Keratinocyte (primary cell): ENCODE results near the gene R3HDM4. TPM values are rescaled to one million over a fixed set of nuclear protein-coding genes. Genes with fewer than 3 reads are reported as not detected.

Experiments
- DNase-seq: peaks from one replicate; pipeline ENCODE4 v3.0.0-alpha.2; 2011; ENCODE audit warnings: low read depth, missing footprints, low spot score
- FAIRE-seq: peaks from 2 replicates; lab custom pipeline; 2011; peaks lifted over from hg19 to GRCh38; lab: Jason Lieb, UNC
- H2AFZ ChIP-seq: 2 replicates; pipeline ENCODE4 v1.6.0; 2012; ENCODE audit warnings: low read length, control low read depth, inconsistent platforms; ENCODE audit not compliant: control insufficient read depth
- H3K27ac ChIP-seq: 2 replicates; pipeline ENCODE4 v1.5.1; 2011; ENCODE audit warnings: low read length; ENCODE audit not compliant: control insufficient read depth, insufficient read depth
- H3K27me3 ChIP-seq: 3 replicates; pipeline ENCODE4 v1.6.0; 2011; ENCODE audit warnings: low read length; ENCODE audit not compliant: control insufficient read depth, insufficient read depth; ENCODE audit errors: extremely low read depth
- H3K36me3 ChIP-seq, 2 experiments: 2 replicates in 1 of 2; 3 replicates in 1 of 2; pipeline ENCODE4 v1.5.1; 2011; ENCODE audit warnings: low read length in 2 of 2, mild to moderate bottlenecking in 1 of 2; ENCODE audit not compliant: control insufficient read depth in 2 of 2, insufficient read depth in 2 of 2; ENCODE audit errors: extremely low read depth in 1 of 2
- H3K4me1 ChIP-seq: 3 replicates; pipeline ENCODE4 v1.5.1; 2011; ENCODE audit warnings: low read length; ENCODE audit not compliant: control insufficient read depth, insufficient read depth; ENCODE audit errors: extremely low read depth
- H3K4me2 ChIP-seq: 3 replicates; pipeline ENCODE4 v1.6.0; 2011; ENCODE audit warnings: low read depth, low read length; ENCODE audit not compliant: control insufficient read depth, insufficient read depth; ENCODE audit errors: extremely low read depth
- H3K4me3 ChIP-seq, 3 experiments: fragments of 200-600 bp in 1 of 3; sonication (generic) in 1 of 3; 2 replicates in 2 of 3; 3 replicates in 1 of 3; pipeline ENCODE4 v1.5.1; 2011 to 2016; ENCODE audit warnings: low read length in 3 of 3, mild to moderate bottlenecking in 3 of 3, control low read depth in 2 of 3, inconsistent platforms in 1 of 3, low read depth in 1 of 3, mixed read lengths in 1 of 3, mixed run types in 1 of 3, moderate library complexity in 1 of 3; ENCODE audit not compliant: control insufficient read depth in 2 of 3, insufficient read depth in 2 of 3; ENCODE audit errors: extremely low read depth in 1 of 3
- H3K79me2 ChIP-seq: 2 replicates; pipeline ENCODE4 v1.6.0; 2012; ENCODE audit warnings: low read length; ENCODE audit not compliant: control insufficient read depth, insufficient read depth
- H3K9ac ChIP-seq: 3 replicates; pipeline ENCODE4 v1.6.0; 2011; ENCODE audit warnings: low read length; ENCODE audit not compliant: control insufficient read depth, insufficient read depth; ENCODE audit errors: extremely low read depth
- H3K9me1 ChIP-seq: 3 replicates; pipeline ENCODE4 v1.6.0; 2011; ENCODE audit warnings: low read length; ENCODE audit not compliant: control insufficient read depth, insufficient read depth; ENCODE audit errors: extremely low read depth
- H3K9me3 ChIP-seq: 2 replicates; pipeline ENCODE4 v1.5.1; 2012; ENCODE audit warnings: low read depth, low read length; ENCODE audit not compliant: control insufficient read depth
- H4K20me1 ChIP-seq: 3 replicates; pipeline ENCODE4 v1.6.0; 2011; ENCODE audit warnings: low read length; ENCODE audit not compliant: control insufficient read depth, insufficient read depth; ENCODE audit errors: extremely low read depth
- EZH2 ChIP-seq: IDR thresholded peaks from one replicate; pipeline ENCODE4 v1.6.1; 2012; ENCODE audit warnings: inconsistent platforms, mild to moderate bottlenecking, low read length, moderate library complexity
- dilution Hi-C: fragments of 300-500 bp; cut with MboI; formaldehyde crosslinking; loops from one replicate; pipeline ENCODE4 v1.7.0; 2020; ENCODE audit warnings: low sequenced_read_pairs; ENCODE audit not compliant: extremely low pct_ligation_motif_present
- polyA plus RNA-seq, 5 experiments: library from polyadenylated mRNA; depleted of rRNA in 3 of 5; stranded (reverse) in 3 of 5; stranded (forward) in 1 of 5; unstranded in 1 of 5; fragments of >200 nt; gene quantifications; 1 replicate in 1 of 5; 2 replicates in 3 of 5; 3 replicates in 1 of 5; pipeline versions ENCODE4 v1.2.1 to v1.2.3, GENCODE V29; 2011 to 2012; ENCODE audit warnings: missing spikeins in 2 of 5, low read depth in 1 of 5, low replicate concordance in 1 of 5
- TF ChIP-seq, protein P1 (sequence below), 3 experiments: IDR thresholded peaks in 1 of 3; conservative IDR thresholded peaks in 1 of 3; optimal IDR thresholded peaks in 1 of 3; 2 replicates in 2 of 3; 3 replicates in 1 of 3; pipeline versions ENCODE3 to v1.5.1; 2011; ENCODE audit warnings: low read length in 3 of 3, mild to moderate bottlenecking in 3 of 3, moderate library complexity in 2 of 3, control low read depth in 1 of 3, inconsistent platforms in 1 of 3; ENCODE audit not compliant: insufficient read depth in 2 of 3; ENCODE audit errors: extremely low read depth in 1 of 3

Gene R3HDM4
- polyA plus RNA-seq, 1 donor (not counting 4 experiments of a cell fraction or from before 2014, with no cell fraction given) = 33.5 TPM

DNA sequence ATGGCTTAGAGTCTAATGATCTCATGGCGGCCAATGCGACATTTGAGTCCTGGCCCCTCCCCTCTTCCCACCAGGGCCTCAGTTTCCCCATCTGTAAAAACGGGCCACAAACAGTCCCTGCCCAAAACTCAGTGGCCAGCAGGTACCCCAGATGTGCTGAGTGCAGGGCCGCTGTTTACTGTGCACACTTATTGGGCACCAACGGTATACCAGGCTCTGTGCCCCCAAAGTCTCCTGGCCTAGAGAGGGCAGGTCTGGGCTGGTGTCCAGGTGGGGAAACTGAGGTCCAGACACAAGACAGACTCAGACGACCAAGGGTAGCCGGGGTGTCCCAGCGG lies 47.6 kb upstream of the R3HDM4 start:
- no peak overlapping the region for H3K9ac ChIP-seq
- H3K9me3 ChIP-seq = no peaks in the 10 kb centered on the region
- DNase-seq = no peak
- no peaks in the 10 kb centered on the region for H3K79me2 ChIP-seq
- dilution Hi-C loops = no loop called here
- H4K20me1 ChIP-seq = no peaks in the 10 kb centered on the region
- no peak overlapping the region for H3K4me3 ChIP-seq
- H3K4me2 ChIP-seq = no peak overlapping the region
- H2AFZ ChIP-seq = no peak overlapping the region
- H3K4me1 ChIP-seq = peaks cover 5% of the 10 kb centered on the region
- H3K27ac ChIP-seq = no peak overlapping the region
- H3K27me3 ChIP-seq = no peaks in the 10 kb centered on the region
- peaks cover 2 to 7% of the 10 kb centered on the region in 2 experiments for H3K36me3 ChIP-seq
- TF ChIP-seq, protein P1, sequence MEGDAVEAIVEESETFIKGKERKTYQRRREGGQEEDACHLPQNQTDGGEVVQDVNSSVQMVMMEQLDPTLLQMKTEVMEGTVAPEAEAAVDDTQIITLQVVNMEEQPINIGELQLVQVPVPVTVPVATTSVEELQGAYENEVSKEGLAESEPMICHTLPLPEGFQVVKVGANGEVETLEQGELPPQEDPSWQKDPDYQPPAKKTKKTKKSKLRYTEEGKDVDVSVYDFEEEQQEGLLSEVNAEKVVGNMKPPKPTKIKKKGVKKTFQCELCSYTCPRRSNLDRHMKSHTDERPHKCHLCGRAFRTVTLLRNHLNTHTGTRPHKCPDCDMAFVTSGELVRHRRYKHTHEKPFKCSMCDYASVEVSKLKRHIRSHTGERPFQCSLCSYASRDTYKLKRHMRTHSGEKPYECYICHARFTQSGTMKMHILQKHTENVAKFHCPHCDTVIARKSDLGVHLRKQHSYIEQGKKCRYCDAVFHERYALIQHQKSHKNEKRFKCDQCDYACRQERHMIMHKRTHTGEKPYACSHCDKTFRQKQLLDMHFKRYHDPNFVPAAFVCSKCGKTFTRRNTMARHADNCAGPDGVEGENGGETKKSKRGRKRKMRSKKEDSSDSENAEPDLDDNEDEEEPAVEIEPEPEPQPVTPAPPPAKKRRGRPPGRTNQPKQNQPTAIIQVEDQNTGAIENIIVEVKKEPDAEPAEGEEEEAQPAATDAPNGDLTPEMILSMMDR (optimal IDR thresholded peaks at IDR 0.05 in 1 of 3, IDR thresholded peaks at IDR 0.05 in 1 of 3, conservative IDR thresholded peaks at IDR 0.05 in 1 of 3; ENCODE audit: extremely low read depth in 1 of 3, insufficient read depth in 2 of 3, low read length in 3 of 3) = no peak
- no peak for TF ChIP-seq EZH2
- no peak for FAIRE-seq
- no peaks in the 10 kb centered on the region for H3K9me1 ChIP-seq

- H3K4me2 ChIP-seq = no peak overlapping the region
- H3K79me2 ChIP-seq = no peaks in the 10 kb centered on the region
- no peak overlapping the region for H3K9ac ChIP-seq
- DNase-seq (no peak), FAIRE-seq (no peak)
- H3K9me3 ChIP-seq = no peaks in the 10 kb centered on the region
- H3K4me1 ChIP-seq = peaks cover 5% of the 10 kb centered on the region
- TF ChIP-seq EZH2 = no peak
- TF ChIP-seq, protein P1 (optimal IDR thresholded peaks at IDR 0.05 in 1 of 3, IDR thresholded peaks at IDR 0.05 in 1 of 3, conservative IDR thresholded peaks at IDR 0.05 in 1 of 3; ENCODE audit: extremely low read depth in 1 of 3, insufficient read depth in 2 of 3, low read length in 3 of 3) = no peak
- peaks cover 4% of the 10 kb centered on the region for H4K20me1 ChIP-seq
- peaks cover 0 to 5% of the 10 kb centered on the region in 2 experiments for H3K36me3 ChIP-seq
- no peaks in the 10 kb centered on the region for H3K27me3 ChIP-seq
- H3K27ac ChIP-seq = no peak overlapping the region
- no peaks in the 10 kb centered on the region for H3K9me1 ChIP-seq
- no peak overlapping the region for H3K4me3 ChIP-seq
- no peak overlapping the region for H2AFZ ChIP-seq
- dilution Hi-C loops = no loop called here
Measured at GRCh38 chr19:960020-960419, 47.0 kb upstream of the R3HDM4 start.
